Kidney capillary endothelial cell (primary cell): ENCODE data around the gene SIRPA.
A peak's percentile ranks its signal among the peaks of the same experiment; 100 is the strongest.

Source experiments
- DNase-seq: peaks from one replicate; pipeline ENCODE4 v3.0.0-alpha.2; 2018; ENCODE audit warnings: low spot score

SIRPA gene

GRCh38 chr20:1894951-1895673 lies at the start of gene SIRPA:
TSS of gene SIRPA (plus strand) at chr20:1895407. CDS start at chr20:1895448, 41 bp downstream.
- peak; percentile 37 for DNase-seq

DNA sequence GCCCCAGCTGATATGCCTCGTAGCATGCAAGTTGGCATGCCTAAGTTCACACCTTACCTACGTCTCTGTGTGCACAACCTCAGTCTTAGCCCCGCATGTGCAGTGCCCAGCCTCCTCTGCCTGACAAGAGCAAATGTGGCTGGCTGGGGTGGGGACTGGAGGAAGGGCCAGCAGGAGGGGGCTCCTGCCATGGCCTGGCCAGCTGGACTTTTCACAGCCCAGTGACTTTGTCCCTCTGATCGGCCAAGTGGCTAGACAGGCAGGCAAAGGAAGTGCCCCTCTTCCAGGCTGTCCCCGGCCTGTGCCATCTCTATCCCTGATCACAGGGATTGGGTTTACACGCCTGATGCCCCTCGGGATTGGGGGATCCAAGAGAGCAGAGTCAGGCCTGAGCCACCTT lies 49.5 kb upstream of the SIRPA start:
- no peak for DNase-seq

GRCh38 chr20:1846341-1846740 lies 48.9 kb upstream of the SIRPA start:
- no peak for DNase-seq

DNA sequence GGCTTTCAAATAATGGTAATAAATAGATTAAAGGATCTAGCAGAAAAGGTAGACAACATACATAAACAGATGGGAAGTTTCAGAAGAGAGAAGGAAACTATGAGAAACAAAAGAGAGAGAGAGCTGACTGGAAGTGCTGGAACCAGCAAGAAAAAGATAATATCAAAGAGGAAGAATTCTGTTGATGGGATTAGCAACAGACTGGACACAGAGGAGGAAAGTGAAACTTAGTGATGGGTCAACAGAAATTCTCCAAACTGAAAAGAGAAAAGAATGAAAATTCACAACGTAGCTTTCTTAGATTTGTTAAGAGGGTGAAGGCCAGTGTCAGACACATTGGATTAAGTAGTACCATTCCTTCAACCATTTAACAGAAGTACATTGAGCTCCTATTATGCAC lies 48.3 kb upstream of the SIRPA start:
- DNase-seq: no peak

DNA sequence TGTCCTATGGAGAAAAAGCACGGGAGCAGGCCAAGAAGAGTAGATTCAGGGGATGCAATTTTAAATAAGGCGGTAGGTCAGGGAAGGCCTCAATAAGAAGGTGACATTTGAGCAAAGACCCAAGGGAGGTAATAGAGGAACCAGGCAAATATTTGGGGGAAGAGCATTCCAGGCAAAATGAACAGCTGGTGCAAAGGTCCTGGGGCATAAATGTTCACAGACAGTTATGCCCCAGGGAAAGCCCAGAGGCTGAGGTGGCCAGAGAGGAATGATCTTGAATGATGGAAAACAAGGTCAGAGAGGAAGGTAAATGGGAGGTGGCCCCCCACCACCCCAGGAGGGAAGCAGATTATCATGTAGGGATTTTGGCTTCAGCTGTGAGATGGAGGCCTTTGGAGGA lies 47.4 kb upstream of the SIRPA start:
- DNase-seq: no peak

DNA sequence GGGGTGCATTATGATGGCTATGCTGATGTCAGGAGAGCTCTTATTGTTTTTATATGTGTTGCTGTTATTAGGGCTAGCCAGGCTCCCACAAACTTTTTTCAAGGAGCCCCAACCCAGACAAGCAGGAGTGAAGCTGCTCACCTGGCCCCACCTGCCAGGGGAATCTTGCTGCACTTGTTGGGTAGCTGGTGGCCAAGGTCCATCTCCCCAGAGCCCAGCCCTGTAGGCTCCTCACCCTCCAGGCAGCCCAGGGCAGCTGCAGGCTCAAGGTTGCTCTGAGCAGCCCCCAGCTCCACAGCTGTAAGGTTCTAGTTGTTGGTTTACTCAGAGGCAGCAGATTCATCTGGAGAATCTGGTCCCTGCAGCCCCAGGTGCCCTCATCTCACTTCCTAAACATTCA lies 46.8 kb upstream of the SIRPA start:
- no peak for DNase-seq

GRCh38 chr20:1851396-1851795 lies 43.8 kb upstream of the SIRPA start:
- DNase-seq: no peak

- DNase-seq: no peak
Measured at GRCh38 chr20:1853473-1853872, 41.7 kb upstream of the SIRPA start.

- no peak for DNase-seq
Measured at GRCh38 chr20:1854246-1854645, 41.0 kb upstream of the SIRPA start.

- no peak for DNase-seq
Measured at GRCh38 chr20:1855109-1855508, 40.1 kb upstream of the SIRPA start.

- DNase-seq: no peak
Measured at GRCh38 chr20:1855690-1856089, 39.5 kb upstream of the SIRPA start.

DNA sequence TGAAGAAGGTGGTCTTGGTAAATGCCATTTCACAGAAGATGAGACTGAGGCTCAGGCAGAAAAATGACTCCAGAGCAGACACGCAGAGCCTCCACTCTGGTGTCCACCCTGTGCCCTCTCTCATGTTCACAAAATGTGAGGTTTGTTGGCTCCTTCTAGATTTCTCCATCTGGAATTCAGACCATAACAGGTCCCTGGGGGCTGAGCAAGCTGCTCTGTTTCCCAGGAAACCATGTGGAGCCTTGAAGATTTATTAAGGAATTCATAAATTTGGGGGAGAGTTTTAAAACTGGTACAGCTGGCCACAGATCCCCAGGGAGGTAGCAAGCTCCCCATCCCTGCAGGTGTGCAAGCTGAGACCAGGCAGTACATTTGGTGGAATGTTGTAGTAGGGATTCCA lies 38.8 kb upstream of the SIRPA start:
- DNase-seq: no peak

GRCh38 chr20:1857466-1857865 lies 37.7 kb upstream of the SIRPA start:
- no peak for DNase-seq

GRCh38 chr20:1858871-1859270 lies 36.3 kb upstream of the SIRPA start:
- no peak for DNase-seq

- DNase-seq: no peak
Measured at GRCh38 chr20:1860446-1860845, 34.8 kb upstream of the SIRPA start.

GRCh38 chr20:1861347-1861976 lies 33.7 kb upstream of the SIRPA start:
- DNase-seq: peak; percentile 15

DNA sequence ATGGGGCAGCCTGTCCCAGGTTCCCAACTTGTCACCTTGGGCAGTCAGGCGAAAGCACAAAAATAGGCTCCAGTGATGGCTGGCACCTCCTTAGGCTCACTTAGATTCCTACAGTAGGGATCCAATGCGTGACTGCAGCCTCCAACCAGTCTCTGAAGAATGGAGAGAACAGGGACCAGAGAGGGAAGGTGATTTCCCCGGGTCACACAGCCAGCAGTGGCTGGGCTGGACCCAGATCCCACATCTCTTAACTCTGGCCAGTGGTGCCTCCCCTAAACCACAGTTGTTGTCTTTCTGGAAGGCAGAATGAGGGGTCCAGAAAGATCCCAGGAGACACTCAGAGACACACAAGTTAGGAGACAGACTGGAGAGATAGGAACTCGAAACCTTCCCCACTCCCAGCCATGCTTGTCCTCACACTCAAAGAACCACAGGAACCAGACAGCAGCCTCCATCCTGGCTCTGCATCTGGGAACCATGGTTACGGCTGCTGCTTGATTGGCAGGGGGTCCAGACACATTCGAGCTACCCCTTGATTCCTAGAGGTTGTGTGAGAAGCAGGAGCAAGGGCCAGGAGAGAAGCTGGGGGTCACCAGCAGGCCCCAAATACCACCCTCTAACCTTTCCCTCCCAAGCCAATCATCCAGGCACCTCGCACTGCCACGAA lies 33.1 kb upstream of the SIRPA start:
- no peak for DNase-seq

DNA sequence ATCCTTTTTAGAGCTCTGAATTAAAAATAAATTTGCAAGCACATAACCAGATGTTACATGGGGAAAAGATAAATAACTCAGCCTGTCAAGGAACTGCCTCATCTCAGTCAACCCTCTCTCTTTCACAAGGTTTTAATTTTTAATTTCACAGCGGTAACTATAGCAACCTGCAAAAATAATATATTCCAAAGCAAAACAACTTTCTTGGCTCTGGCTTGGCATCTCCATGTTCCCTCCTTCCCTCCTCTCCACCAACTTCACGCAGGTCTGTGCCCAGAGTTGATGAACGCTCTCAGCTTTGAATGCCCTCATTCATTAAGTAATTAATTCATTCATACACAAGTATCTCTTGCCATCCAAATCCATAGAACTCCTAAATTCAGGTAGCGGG lies 32.5 kb upstream of the SIRPA start:
- no peak for DNase-seq

DNA sequence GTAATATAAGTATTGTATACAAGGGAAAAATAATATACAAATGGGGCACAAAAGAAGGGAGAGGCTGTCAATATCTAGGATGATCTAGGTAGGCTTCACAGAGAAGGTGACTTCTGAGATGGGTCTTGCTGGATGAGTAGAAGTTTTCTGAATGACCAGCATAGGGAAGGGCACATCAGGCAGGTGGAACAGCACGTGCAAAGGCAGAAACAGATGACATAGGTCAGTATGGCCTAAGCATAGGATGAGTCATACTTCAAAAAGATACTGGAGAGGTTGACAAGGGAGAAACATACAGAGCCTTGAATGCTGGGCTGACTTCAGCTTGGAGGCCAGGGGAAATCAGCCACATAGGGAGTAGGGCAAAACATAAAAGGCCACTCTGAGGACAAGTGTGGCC lies 31.9 kb upstream of the SIRPA start:
- no peak for DNase-seq

DNA sequence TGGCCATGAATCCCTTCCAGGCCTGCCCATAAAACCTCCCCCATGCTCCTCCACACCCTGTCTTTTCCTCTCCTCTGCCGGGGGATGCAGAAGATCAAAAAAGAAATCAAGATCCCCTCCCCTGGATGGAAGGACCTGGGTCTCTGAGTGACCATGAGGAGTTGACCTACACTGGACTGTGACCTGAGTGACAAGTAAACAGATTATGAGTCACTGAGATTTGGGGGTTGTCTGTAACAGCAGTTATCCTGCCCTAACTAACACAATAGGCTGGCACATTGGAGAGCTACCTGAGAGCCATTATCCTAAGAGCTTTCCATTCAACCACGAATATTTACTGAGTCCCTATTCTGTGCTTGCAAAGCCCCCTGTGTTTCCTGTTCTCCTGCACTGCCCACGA lies 28.4 kb upstream of the SIRPA start:
- no peak for DNase-seq

DNA sequence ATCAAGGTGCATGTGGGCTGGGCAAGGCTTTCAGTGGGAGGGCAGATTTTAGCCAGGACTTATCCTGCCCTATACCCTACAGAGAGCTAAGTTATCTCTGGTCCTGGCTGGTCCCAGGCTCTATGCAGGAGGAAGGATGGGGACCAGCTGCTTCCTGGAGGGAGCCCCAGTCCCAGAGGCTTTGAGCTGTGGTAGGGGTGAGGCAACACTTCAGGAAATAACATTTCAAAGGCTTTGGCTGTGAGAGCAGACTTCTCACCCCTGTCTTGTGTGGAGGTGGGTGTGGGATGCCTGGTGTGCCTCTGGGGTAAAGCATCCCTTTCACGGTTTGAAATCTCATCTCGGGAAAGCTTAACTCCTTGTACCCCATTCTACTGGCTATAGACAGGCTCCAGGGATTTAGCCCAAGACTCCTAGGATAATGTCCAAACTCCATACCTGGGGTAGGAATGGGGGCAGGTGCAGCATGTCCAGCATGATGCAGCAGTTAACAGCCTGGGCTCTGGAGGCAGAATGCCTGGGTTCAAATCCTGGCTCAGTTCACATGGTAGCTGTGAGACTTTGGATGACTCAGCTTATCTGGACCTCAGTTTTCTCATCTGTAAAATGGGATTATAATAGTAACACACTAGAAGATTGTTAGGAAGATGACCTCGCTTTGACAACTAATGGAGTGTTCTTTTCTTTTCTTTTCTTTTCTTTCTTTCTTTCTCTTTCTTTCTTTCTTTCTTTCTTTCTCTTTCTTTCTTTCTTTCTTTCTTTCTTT lies 27.5 kb upstream of the SIRPA start:
- DNase-seq: no peak

DNA sequence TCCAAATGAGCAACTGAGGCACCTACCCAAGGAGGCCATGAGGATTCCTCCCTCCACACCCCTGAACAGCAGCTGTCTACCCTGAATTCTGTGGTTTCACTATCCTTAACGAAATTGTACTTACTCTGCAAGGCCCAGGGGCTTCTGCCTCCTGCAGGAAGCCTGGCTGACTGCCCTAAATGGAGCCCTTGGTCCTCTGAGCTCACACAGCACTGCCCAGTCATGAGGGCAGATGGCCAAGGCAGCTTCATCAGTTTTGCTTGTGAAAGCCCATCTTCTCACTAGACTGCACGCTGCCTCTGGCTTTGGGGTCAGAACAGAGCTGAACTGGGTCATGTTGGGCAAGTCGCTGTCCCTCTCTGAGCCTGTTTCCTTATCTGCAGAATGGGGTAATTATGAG lies 26.4 kb upstream of the SIRPA start:
- no peak for DNase-seq

DNA sequence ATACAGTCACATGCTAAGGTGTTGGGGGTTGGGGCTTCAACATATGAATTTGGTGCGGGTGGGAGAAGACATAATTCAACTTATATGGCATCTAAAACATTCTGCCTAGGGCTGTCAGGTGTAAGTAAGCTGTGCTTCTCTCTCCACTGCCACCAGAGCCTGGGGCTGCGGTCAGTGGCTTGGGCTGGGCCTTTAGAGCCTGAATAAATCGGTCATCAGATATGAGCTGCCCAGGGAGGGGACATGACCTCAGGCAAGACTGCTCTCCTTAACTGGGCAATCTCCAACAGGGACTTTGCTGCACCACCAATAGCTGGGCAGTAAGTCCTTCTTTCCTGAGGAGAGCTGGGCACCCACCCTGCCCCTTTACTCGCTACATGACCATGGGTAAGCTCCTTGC lies 24.9 kb upstream of the SIRPA start:
- no peak for DNase-seq
